SK-N-SH treated with all-trans-retinoic acid at 6 μM for 48 hours (cell line): ENCODE data around the gene RBM19.

Experiments used
- ARNTL ChIP-seq: fragments of 450-650 bp; formaldehyde crosslinking; IDR thresholded peaks from 2 replicates; pipeline ENCODE4 v1.5.0; 2020; ENCODE audit warnings: low read depth, mild to moderate bottlenecking, moderate library complexity, borderline replicate concordance
- CREB5 ChIP-seq: fragments of 250-450 bp; sonication (Bioruptor Pico); IDR thresholded peaks from 2 replicates; pipeline ENCODE4 v1.5.1; 2020; ENCODE audit warnings: low read depth, mild to moderate bottlenecking, moderate library complexity
- ESRRG ChIP-seq: fragments of 250-450 bp; sonication (Bioruptor Pico); IDR thresholded peaks from 2 replicates; pipeline ENCODE4 v1.6.1; 2021; ENCODE audit warnings: mild to moderate bottlenecking
- ISL1 ChIP-seq: fragments of 250-450 bp; sonication (Bioruptor Pico); IDR thresholded peaks from 2 replicates; pipeline ENCODE4 v2.1.2; 2022; ENCODE audit warnings: mild to moderate bottlenecking, moderate library complexity
- RARB ChIP-seq: fragments of 250-450 bp; sonication (Bioruptor Pico); IDR thresholded peaks from 2 replicates; pipeline ENCODE4 v1.8.0; 2021; ENCODE audit warnings: mild to moderate bottlenecking, moderate library complexity
- TCF4 ChIP-seq: fragments of 250-450 bp; sonication (Bioruptor Pico); IDR thresholded peaks from 2 replicates; pipeline ENCODE4 v1.8.0; 2021; ENCODE audit warnings: mild to moderate bottlenecking, moderate library complexity, borderline replicate concordance
- ZC3H10 ChIP-seq: fragments of 250-450 bp; sonication (Bioruptor Pico); IDR thresholded peaks from 2 replicates; pipeline ENCODE4 v1.5.1; 2021; ENCODE audit warnings: mild to moderate bottlenecking, moderate library complexity
- ZFP30 ChIP-seq: fragments of 450-650 bp; formaldehyde crosslinking; IDR thresholded peaks from 2 replicates; pipeline ENCODE4 v1.5.0; 2022; ENCODE audit warnings: mild to moderate bottlenecking, moderate library complexity
- ZNF565 ChIP-seq: fragments of 450-650 bp; formaldehyde crosslinking; conservative IDR thresholded peaks from 2 replicates; pipeline ENCODE4 v1.5.0; 2020; ENCODE audit warnings: low read depth, mild to moderate bottlenecking, moderate library complexity
- ZNF70 ChIP-seq: fragments of 450-650 bp; formaldehyde crosslinking; IDR thresholded peaks from 2 replicates; pipeline ENCODE4 v1.5.0; 2020; ENCODE audit warnings: mild to moderate bottlenecking, moderate library complexity
- ZNF8 ChIP-seq: fragments of 450-650 bp; formaldehyde crosslinking; IDR thresholded peaks from 2 replicates; pipeline ENCODE4 v1.5.0; 2020; ENCODE audit warnings: mild to moderate bottlenecking, moderate library complexity
- TF ChIP-seq, protein P1 (sequence below): fragments of 250-450 bp; sonication (Bioruptor Pico); IDR thresholded peaks from 2 replicates; pipeline ENCODE4 v1.5.0; 2020; ENCODE audit warnings: mild to moderate bottlenecking, moderate library complexity
- TF ChIP-seq, protein P2 (sequence below): fragments of 250-450 bp; sonication (Bioruptor Pico); IDR thresholded peaks from 2 replicates; pipeline ENCODE4 v1.8.0; 2021; ENCODE audit warnings: low read depth, mild to moderate bottlenecking, moderate library complexity, borderline replicate concordance
- TF ChIP-seq, protein P3 (sequence below): fragments of 250-450 bp; sonication (Bioruptor Pico); IDR thresholded peaks from 2 replicates; pipeline ENCODE4 v1.8.0; 2020; ENCODE audit warnings: mild to moderate bottlenecking, moderate library complexity, borderline replicate concordance

DNA sequence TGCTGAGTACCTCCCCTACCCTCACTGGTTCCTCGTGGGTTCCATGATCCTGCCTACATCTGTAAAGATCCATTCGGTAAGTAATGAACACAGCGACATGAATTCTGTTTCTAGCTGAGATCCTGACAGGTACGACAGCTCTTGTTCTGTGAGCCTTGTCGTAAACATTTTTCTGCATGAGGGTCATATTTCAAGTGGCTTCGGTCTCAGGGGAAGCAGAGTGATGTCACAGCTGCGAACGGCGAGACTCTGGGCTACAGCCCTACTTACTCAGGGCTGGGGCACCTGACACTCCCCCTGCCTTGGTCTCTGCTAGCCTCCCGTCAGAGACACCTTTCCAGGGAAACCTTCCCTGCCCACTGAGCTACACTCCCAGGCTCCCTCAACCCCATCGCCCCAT, 85.8 kb downstream of the RBM19 start:
- TF ChIP-seq, protein P1, sequence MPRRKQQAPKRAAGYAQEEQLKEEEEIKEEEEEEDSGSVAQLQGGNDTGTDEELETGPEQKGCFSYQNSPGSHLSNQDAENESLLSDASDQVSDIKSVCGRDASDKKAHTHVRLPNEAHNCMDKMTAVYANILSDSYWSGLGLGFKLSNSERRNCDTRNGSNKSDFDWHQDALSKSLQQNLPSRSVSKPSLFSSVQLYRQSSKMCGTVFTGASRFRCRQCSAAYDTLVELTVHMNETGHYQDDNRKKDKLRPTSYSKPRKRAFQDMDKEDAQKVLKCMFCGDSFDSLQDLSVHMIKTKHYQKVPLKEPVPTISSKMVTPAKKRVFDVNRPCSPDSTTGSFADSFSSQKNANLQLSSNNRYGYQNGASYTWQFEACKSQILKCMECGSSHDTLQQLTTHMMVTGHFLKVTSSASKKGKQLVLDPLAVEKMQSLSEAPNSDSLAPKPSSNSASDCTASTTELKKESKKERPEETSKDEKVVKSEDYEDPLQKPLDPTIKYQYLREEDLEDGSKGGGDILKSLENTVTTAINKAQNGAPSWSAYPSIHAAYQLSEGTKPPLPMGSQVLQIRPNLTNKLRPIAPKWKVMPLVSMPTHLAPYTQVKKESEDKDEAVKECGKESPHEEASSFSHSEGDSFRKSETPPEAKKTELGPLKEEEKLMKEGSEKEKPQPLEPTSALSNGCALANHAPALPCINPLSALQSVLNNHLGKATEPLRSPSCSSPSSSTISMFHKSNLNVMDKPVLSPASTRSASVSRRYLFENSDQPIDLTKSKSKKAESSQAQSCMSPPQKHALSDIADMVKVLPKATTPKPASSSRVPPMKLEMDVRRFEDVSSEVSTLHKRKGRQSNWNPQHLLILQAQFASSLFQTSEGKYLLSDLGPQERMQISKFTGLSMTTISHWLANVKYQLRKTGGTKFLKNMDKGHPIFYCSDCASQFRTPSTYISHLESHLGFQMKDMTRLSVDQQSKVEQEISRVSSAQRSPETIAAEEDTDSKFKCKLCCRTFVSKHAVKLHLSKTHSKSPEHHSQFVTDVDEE, result no peak
- TF ChIP-seq ESRRG (CRISPR knock-in tag) (no peak), ZFP30 (CRISPR knock-in tag) (no peak), ZNF565 (CRISPR knock-in tag) (no peak), ZNF70 (CRISPR knock-in tag) (no peak), CREB5 (CRISPR knock-in tag) (no peak), RARB (CRISPR knock-in tag) (no peak), TCF4 (CRISPR knock-in tag) (no peak), ZC3H10 (CRISPR knock-in tag) (no peak), ARNTL (CRISPR knock-in tag) (no peak), ISL1 (CRISPR knock-in tag) (no peak), ZNF8 (no peak)
- TF ChIP-seq, protein P2, sequence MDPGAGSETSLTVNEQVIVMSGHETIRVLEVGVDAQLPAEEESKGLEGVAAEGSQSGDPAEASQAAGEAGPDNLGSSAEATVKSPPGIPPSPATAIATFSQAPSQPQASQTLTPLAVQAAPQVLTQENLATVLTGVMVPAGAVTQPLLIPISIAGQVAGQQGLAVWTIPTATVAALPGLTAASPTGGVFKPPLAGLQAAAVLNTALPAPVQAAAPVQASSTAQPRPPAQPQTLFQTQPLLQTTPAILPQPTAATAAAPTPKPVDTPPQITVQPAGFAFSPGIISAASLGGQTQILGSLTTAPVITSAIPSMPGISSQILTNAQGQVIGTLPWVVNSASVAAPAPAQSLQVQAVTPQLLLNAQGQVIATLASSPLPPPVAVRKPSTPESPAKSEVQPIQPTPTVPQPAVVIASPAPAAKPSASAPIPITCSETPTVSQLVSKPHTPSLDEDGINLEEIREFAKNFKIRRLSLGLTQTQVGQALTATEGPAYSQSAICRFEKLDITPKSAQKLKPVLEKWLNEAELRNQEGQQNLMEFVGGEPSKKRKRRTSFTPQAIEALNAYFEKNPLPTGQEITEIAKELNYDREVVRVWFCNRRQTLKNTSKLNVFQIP, result no peak
- TF ChIP-seq, protein P3, sequence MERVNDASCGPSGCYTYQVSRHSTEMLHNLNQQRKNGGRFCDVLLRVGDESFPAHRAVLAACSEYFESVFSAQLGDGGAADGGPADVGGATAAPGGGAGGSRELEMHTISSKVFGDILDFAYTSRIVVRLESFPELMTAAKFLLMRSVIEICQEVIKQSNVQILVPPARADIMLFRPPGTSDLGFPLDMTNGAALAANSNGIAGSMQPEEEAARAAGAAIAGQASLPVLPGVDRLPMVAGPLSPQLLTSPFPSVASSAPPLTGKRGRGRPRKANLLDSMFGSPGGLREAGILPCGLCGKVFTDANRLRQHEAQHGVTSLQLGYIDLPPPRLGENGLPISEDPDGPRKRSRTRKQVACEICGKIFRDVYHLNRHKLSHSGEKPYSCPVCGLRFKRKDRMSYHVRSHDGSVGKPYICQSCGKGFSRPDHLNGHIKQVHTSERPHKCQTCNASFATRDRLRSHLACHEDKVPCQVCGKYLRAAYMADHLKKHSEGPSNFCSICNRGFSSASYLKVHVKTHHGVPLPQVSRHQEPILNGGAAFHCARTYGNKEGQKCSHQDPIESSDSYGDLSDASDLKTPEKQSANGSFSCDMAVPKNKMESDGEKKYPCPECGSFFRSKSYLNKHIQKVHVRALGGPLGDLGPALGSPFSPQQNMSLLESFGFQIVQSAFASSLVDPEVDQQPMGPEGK, result no peak
